AG09319 (cell line): Measurements from ENCODE around the gene DLG1.
A peak's percentile ranks its signal among the peaks of the same experiment; 100 is the strongest.

Source experiments
- DNase-seq: peaks from one replicate; pipeline ENCODE4 v3.0.0-alpha.2; 2010; ENCODE audit warnings: low read depth; ENCODE audit errors: extremely low read depth
- CTCF ChIP-seq: IDR thresholded peaks from 2 replicates; pipeline ENCODE4 v1.5.1; 2011; ENCODE audit warnings: low read depth, mild to moderate bottlenecking, inconsistent platforms, low read length, moderate library complexity

DLG1 gene

GRCh38 chr3:197298341-197298944 lies at the start of gene DLG1:
TSS of gene DLG1 (minus strand) at chr3:197298612. CDS start at chr3:197297204, 1,408 bp downstream.
- DNase-seq: peak; percentile 79

GRCh38 chr3:197348014-197348413 lies 49.6 kb upstream of the DLG1 start:
- no peak for DNase-seq

More at GRCh38 chr3:197298341-197298944, at the start of gene DLG1:
- no peak for TF ChIP-seq CTCF

DNA sequence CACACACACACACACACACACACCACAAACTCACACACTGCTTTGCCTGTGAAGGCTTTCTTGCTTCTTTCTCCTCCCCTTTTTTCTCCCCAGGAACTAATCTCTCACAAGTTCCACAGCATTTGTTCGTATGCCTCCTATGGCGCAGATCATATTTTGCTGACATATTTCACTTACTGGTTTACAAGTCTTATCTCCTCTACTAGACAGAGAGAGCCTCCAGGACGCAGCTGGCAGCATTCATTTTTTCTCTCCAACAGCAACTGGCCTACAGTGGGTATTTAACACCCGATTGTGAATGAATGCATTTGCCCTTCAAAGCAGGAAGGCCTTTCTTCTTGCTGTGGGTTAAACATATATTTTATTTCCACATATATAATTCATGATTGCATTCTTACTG lies 47.0 kb upstream of the DLG1 start:
- DNase-seq: no peak
- TF ChIP-seq CTCF: no peak

More at GRCh38 chr3:197348014-197348413, 49.6 kb upstream of the DLG1 start:
- no peak for TF ChIP-seq CTCF

DNA sequence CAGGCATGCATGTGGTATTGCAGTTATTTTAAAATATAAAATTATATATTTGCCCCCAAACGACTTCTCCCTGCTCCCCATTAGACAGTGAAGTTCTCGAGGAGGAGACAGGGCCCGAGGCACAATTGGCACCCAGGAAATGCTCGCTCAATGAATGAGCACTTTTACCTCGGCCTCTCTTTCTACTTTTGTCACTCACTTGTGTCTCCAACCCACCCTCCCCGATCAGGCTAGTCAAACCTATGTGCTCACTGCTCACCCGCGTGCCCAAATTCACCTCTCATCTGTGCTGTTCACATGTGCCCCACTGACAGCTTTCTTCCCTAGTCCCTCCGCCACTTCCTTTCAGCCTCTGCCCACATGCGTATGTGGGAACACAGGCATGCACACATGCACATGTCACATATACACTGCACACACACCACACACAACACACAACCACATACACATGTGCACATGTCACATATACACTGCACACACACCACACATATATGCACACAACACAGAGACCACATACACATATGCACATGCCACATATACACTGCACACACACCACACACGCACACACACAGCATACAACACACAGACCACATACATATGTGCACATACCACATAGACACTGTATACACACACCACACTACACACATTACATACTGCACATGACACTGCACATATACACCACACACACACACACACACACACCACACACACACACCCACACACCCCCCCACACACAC lies 46.3 kb upstream of the DLG1 start:
- TF ChIP-seq CTCF: no peak
- DNase-seq: no peak

DNA sequence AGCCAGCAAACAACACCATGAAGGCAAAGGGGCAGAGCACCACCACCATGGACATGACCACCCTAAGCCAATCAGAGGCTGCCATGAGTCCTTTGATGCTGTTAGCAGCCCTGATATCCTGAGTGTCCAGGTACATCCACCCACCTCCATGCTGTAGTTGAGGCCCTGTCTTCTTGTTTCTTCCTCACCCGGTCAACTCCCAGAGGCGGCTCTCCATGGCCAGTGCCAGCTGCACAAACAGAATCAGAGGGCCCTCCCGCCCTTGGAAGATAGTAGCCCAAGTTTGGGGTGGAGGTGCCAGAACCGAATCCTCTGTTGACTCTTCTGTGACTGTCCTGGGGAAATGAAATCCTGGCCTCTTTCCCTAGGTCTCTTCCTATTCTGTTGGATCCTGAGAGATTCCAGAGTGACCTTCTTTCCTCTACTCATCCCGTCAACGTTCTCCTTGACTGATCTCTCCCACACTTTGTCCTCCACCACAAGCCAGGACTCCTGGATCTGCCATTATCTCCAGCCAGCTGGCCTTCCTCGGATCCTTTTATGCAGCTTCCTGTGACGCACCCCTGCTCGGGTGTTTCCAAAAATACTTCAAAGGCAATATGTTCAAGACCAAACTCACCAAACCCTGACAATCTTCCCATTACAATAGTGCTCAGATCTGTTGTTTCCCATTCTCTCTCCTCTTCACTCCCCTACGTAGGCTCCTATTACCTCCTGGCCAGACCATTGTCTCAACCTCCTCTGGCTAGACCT lies 45.4 kb upstream of the DLG1 start:
- DNase-seq: no peak
- no peak for TF ChIP-seq CTCF

- TF ChIP-seq CTCF: no peak
- no peak for DNase-seq
Observed at GRCh38 chr3:197343111-197343510, 44.7 kb upstream of the DLG1 start.

- DNase-seq: no peak
- no peak for TF ChIP-seq CTCF
Observed at GRCh38 chr3:197340521-197340871, 42.1 kb upstream of the DLG1 start.
